HL-60 (cell line): ENCODE data around the gene CORO2A.

Experiments used
- CTCF ChIP-seq: IDR thresholded peaks from one replicate; pipeline ENCODE4 v1.5.1; 2011; ENCODE audit warnings: low read length, control low read depth, inconsistent platforms; ENCODE audit not compliant: insufficient read depth
- GABPA ChIP-seq: IDR thresholded peaks from 2 replicates; pipeline ENCODE4 v1.6.1; 2012; ENCODE audit warnings: low read depth
- POLR2AphosphoS5 ChIP-seq: IDR thresholded peaks from 2 replicates; pipeline ENCODE4 v1.6.1; 2012; ENCODE audit warnings: low read depth

- TF ChIP-seq CTCF (no peak), POLR2AphosphoS5 (no peak), GABPA (no peak)
These were observed 10.7 kb upstream of the CORO2A start for GRCh38 chr9:98203153-98203552.
